COLO829 (cell line): Measurements from ENCODE around the gene RGS1.

Experiments
- DNase-seq: peaks from one replicate; pipeline ENCODE4 v3.0.0; 2012; ENCODE audit warnings: low spot score

RGS1 gene

GRCh38 chr1:192626366-192627179 is 51.0 kb downstream of the RGS1 start:
- DNase-seq, result no peak

DNA sequence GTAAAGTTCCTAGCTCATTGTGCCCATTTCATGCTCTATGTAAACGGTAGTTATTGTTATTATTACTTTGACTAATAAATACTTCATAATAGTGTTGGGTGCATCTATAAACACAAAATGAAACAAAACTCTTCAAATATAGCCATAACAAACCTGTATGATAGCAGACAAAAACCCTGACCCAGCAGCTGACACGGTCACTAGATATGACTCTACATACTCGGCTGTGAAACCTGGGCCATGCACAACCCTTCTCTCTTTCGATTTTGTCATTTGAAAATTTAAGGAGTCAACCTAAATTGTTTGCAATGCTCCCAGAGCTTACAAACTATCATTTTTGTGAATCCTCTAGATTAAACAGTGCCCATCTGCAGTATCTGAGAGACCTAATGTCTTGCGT is 52.3 kb downstream of the RGS1 start:
- no peak for DNase-seq

GRCh38 chr1:192628396-192629057 is 53.0 kb downstream of the RGS1 start:
- DNase-seq, result no peak

GRCh38 chr1:192629612-192630011 is 54.0 kb downstream of the RGS1 start:
- DNase-seq, result no peak
